HepG2 (cell line): ENCODE data around the gene RAPGEF5. TPM values are rescaled to one million over a fixed set of nuclear protein-coding genes. Genes with fewer than 3 reads are reported as not detected.

ENCODE experiments used
- ATAC-seq: fragments of 200-7000 bp; cut with Tn5 transposase; 3 replicates; pipeline ENCODE4 v1.9.1; 2020; ENCODE audit warnings: mild to moderate bottlenecking, moderate library complexity
- BruUV-seq: library from RNA; stranded (reverse); fragments of 400-500 nt; replicated peaks from 2 replicates; lab custom pipeline; 2021; lab: Mats Ljungman, UMichigan
- CTCF ChIA-PET: fragments of 300-600 bp; formaldehyde crosslinking; extraction: SDS; loops from one replicate; lab custom pipeline; 2021; ENCODE audit warnings: low total read pairs, inconsistent platforms, low intra/inter-chr PET ratio; lab: Yijun Ruan, JAX
- POLR2A ChIA-PET: fragments of 350-600 bp; sonication (Branson Sonifier 250); formaldehyde crosslinking; loops from one replicate; lab custom pipeline; 2020; ENCODE audit warnings: antibody characterized with exemption, inconsistent platforms; lab: Yijun Ruan, JAX
- DNase-seq: peaks from one replicate; pipeline ENCODE4 v3.0.0-alpha.2; 2015; ENCODE audit warnings: low spot score
- FAIRE-seq: peaks from 3 replicates; lab custom pipeline; 2011; peaks lifted over from hg19 to GRCh38; lab: Jason Lieb, UNC
- H2AFZ ChIP-seq: one replicate; pipeline ENCODE4 v1.6.1; 2011; ENCODE audit warnings: low read length, inconsistent platforms
- H3K27ac ChIP-seq: fragments of 300-600 bp; 3 replicates; pipeline ENCODE4 v1.8.0; 2011; ENCODE audit warnings: mixed run types, mild to moderate bottlenecking, mixed read lengths, low read length, inconsistent platforms; ENCODE audit not compliant: insufficient read depth; ENCODE audit errors: extremely low read length
- H3K27me3 ChIP-seq, 2 experiments: fragments of 200-600 bp in 1 of 2; 2 replicates in 1 of 2; 3 replicates in 1 of 2; pipeline versions ENCODE4 v1.6.0 to v1.8.0; 2011; ENCODE audit warnings: low read length in 2 of 2, mild to moderate bottlenecking in 2 of 2, moderate library complexity in 2 of 2, inconsistent platforms in 1 of 2; ENCODE audit not compliant: insufficient read depth in 2 of 2, control insufficient read depth in 1 of 2
- H3K36me3 ChIP-seq, 2 experiments: fragments of 200-600 bp in 1 of 2; replicated peaks in 1 of 2; 2 replicates in 1 of 2; 3 replicates in 1 of 2; pipeline versions ENCODE4 v1.5.1 to v1.8.0; 2011; ENCODE audit warnings: low read length in 2 of 2, inconsistent platforms in 1 of 2; ENCODE audit not compliant: insufficient read depth in 2 of 2, control insufficient read depth in 1 of 2
- H3K4me1 ChIP-seq: 2 replicates; pipeline ENCODE4 v1.5.1; 2012; ENCODE audit warnings: low read length, inconsistent platforms; ENCODE audit not compliant: insufficient read depth
- H3K4me2 ChIP-seq: 2 replicates; pipeline ENCODE4 v1.6.0; 2011; ENCODE audit warnings: low read depth, low read length, inconsistent platforms
- H3K4me3 ChIP-seq, 3 experiments: fragments of 200-600 bp in 1 of 3; sonication (generic), shearing (Covaris generic) in 1 of 3; replicated peaks in 1 of 3; 2 replicates each; pipeline ENCODE4 v1.5.1; 2011 to 2016; ENCODE audit warnings: low read length in 3 of 3, inconsistent platforms in 2 of 3, low read depth in 2 of 3, mild to moderate bottlenecking in 2 of 3, control low read depth in 1 of 3, mixed read lengths in 1 of 3; ENCODE audit not compliant: insufficient read depth in 1 of 3
- H3K79me2 ChIP-seq: one replicate; pipeline ENCODE4 v1.6.1; 2011; ENCODE audit warnings: low read length, inconsistent platforms; ENCODE audit not compliant: insufficient read depth
- H3K9ac ChIP-seq: 2 replicates; pipeline ENCODE4 v1.6.0; 2011; ENCODE audit warnings: mild to moderate bottlenecking, low read depth, low read length, inconsistent platforms; ENCODE audit not compliant: insufficient read depth
- H3K9me3 ChIP-seq: 2 replicates; pipeline ENCODE4 v1.5.1; 2012; ENCODE audit warnings: mild to moderate bottlenecking, low read length
- H4K20me1 ChIP-seq: 2 replicates; pipeline ENCODE4 v1.6.0; 2011; ENCODE audit warnings: inconsistent platforms, mild to moderate bottlenecking, low read length, moderate library complexity; ENCODE audit not compliant: insufficient read depth
- AHDC1 ChIP-seq: sonication (generic); formaldehyde crosslinking; IDR thresholded peaks from 2 replicates; pipeline ENCODE4 v1.5.1; 2020; ENCODE audit warnings: mild to moderate bottlenecking, missing genetic modification reagents, borderline replicate concordance
- ATRX ChIP-seq: sonication (generic); formaldehyde crosslinking; IDR thresholded peaks from 2 replicates; pipeline ENCODE4 v1.4.0; 2020; ENCODE audit warnings: missing genetic modification reagents, borderline replicate concordance
- HOXD1 ChIP-seq: sonication (generic); formaldehyde crosslinking; IDR thresholded peaks from 2 replicates; pipeline ENCODE4 v1.5.0; 2020; ENCODE audit warnings: missing genetic modification reagents
- KDM5B ChIP-seq: sonication (generic); formaldehyde crosslinking; IDR thresholded peaks from 2 replicates; pipeline ENCODE4 v1.4.0; 2020; ENCODE audit warnings: missing genetic modification reagents, mild to moderate bottlenecking, borderline replicate concordance
- SOX13 ChIP-seq, 3 experiments: fragments of 450-650 bp in 1 of 3; sonication (generic) in 1 of 3; formaldehyde crosslinking in 1 of 3; IDR thresholded peaks in 2 of 3; conservative IDR thresholded peaks in 1 of 3; 2 replicates each; pipeline versions ENCODE4 v1.5.0 to v1.6.1; 2016 to 2020; ENCODE audit warnings: antibody characterized with exemption in 1 of 3, mild to moderate bottlenecking in 1 of 3, missing compliant biosample characterization in 1 of 3, missing genetic modification reagents in 1 of 3, moderate library complexity in 1 of 3
- SOX5 ChIP-seq: IDR thresholded peaks from 2 replicates; pipeline ENCODE4 v1.6.1; 2016; ENCODE audit warnings: borderline replicate concordance
- SOX6 ChIP-seq, 2 experiments: fragments of 450-650 bp in 1 of 2; sonication (generic) in 1 of 2; formaldehyde crosslinking in 1 of 2; IDR thresholded peaks; 2 replicates each; pipeline versions ENCODE4 v1.4.0 to v1.6.1; 2017 to 2020; ENCODE audit warnings: antibody characterized with exemption in 1 of 2, mild to moderate bottlenecking in 1 of 2, missing genetic modification reagents in 1 of 2
- ZBTB20 ChIP-seq: sonication (generic); formaldehyde crosslinking; IDR thresholded peaks from 2 replicates; pipeline ENCODE4 v1.8.1; 2023; ENCODE audit warnings: missing genetic modification reagents, low read depth, mild to moderate bottlenecking, borderline replicate concordance
- ZBTB3 ChIP-seq: sonication (generic); formaldehyde crosslinking; IDR thresholded peaks from 2 replicates; pipeline ENCODE4 v1.4.0; 2020; ENCODE audit warnings: low read depth, mild to moderate bottlenecking, moderate library complexity, missing genetic modification reagents, borderline replicate concordance
- ZNF652 ChIP-seq: IDR thresholded peaks from 2 replicates; pipeline ENCODE4 v1.6.1; 2016; ENCODE audit warnings: low read depth, borderline replicate concordance
- ZSCAN20 ChIP-seq: sonication (generic); formaldehyde crosslinking; IDR thresholded peaks from 2 replicates; pipeline ENCODE4 v1.4.0; 2020; ENCODE audit warnings: missing genetic modification reagents, mild to moderate bottlenecking, borderline replicate concordance
- ZSCAN31 ChIP-seq: sonication (generic); formaldehyde crosslinking; IDR thresholded peaks from 2 replicates; pipeline ENCODE4 v1.5.0; 2020; ENCODE audit warnings: low read depth, mild to moderate bottlenecking, missing genetic modification reagents
- WGBS: methylation state at CpG from one replicate; pipeline ENCODE4 v1.1.6; 2017; ENCODE audit warnings: low lambda C conversion rate; 5-methylcytosine and 5-hydroxymethylcytosine counted together
- in situ Hi-C: cut with HindIII; loops from 2 replicates; pipeline ENCODE4 v1.10.0; 2017; ENCODE audit warnings: low pct_unique_long_range_greater_than_20kb; ENCODE audit not compliant: extremely low pct_ligation_motif_present
- intact Hi-C: fragments of 100-400 bp; cut with micrococcal nuclease; formaldehyde crosslinking; loops from one replicate; pipeline ENCODE4 v1.10.0; 2022; ENCODE audit not compliant: unreplicated experiment
- polyA plus RNA-seq, 8 experiments: library from polyadenylated mRNA; depleted of rRNA in 3 of 8; stranded (reverse) in 7 of 8; unstranded in 1 of 8; fragments of >200 nt; fragmentation: Illumina TruSeq in 4 of 8; extraction: Trizol in 4 of 8; gene quantifications; 2 replicates each; pipeline versions ENCODE4 v1.2.1 to v1.2.3, GENCODE V29; 2011 to 2016; ENCODE audit warnings: low read depth in 4 of 8, missing spikeins in 1 of 8, mixed read lengths in 1 of 8; ENCODE audit not compliant: insufficient read depth in 1 of 8
- total RNA-seq, 5 experiments: library from RNA; depleted of rRNA; stranded (reverse); fragments of >200 nt; fragmentation: Illumina TruSeq; extraction: Trizol; gene quantifications; 2 replicates each; pipeline ENCODE4 v1.2.3, GENCODE V29; 2016; ENCODE audit warnings: low read depth in 1 of 5
- TF ChIP-seq, protein P1 (sequence below): sonication (generic); formaldehyde crosslinking; IDR thresholded peaks from 2 replicates; pipeline ENCODE4 v1.5.1; 2020; ENCODE audit warnings: mild to moderate bottlenecking, missing genetic modification reagents, moderate library complexity

The RAPGEF5 gene
- total and polyA plus RNA-seq, 2 of the 13 experiments (the other 11 are each of a cell fraction or from before 2014, with no cell fraction given), result 17.1 to 23.4 TPM

GRCh38 chr7:22333680-22334141 is 23.2 kb downstream of the RAPGEF5 start:
- no peak for ATAC-seq
- BruUV-seq, result no TSS peak
- TF ChIP-seq SOX5 (0 out of 2 replicates have a peak, but pooled peaks have one; percentile 20), ATRX (CRISPR knock-in tag) (no peak), AHDC1 (no peak), ZSCAN31 (CRISPR knock-in tag) (peak; percentile 72; the same call in 1 of the 2 replicates), SOX13 (IDR thresholded peaks at IDR 0.05) (no peak), SOX13 (CRISPR knock-in tag; conservative IDR thresholded peaks at IDR 0.05 in 1 of 2, IDR thresholded peaks at IDR 0.05 in 1 of 2) (peak in 1 of 2 experiments; percentile 37; a peak in 1 of 4 replicates), ZBTB20 (CRISPR knock-in tag) (0 out of 2 replicates have a peak, but pooled peaks have one; percentile 34), ZSCAN20 (CRISPR knock-in tag) (no peak), HOXD1 (CRISPR knock-in tag) (no peak), ZNF652 (no peak), KDM5B (CRISPR knock-in tag) (no peak), ZBTB3 (CRISPR knock-in tag) (no peak), SOX6 (IDR thresholded peaks at IDR 0.05) (no peak), SOX6 (CRISPR knock-in tag; IDR thresholded peaks at IDR 0.05) (peak; percentile 38; the same call in 1 of the 2 replicates)
- TF ChIP-seq, protein P1, sequence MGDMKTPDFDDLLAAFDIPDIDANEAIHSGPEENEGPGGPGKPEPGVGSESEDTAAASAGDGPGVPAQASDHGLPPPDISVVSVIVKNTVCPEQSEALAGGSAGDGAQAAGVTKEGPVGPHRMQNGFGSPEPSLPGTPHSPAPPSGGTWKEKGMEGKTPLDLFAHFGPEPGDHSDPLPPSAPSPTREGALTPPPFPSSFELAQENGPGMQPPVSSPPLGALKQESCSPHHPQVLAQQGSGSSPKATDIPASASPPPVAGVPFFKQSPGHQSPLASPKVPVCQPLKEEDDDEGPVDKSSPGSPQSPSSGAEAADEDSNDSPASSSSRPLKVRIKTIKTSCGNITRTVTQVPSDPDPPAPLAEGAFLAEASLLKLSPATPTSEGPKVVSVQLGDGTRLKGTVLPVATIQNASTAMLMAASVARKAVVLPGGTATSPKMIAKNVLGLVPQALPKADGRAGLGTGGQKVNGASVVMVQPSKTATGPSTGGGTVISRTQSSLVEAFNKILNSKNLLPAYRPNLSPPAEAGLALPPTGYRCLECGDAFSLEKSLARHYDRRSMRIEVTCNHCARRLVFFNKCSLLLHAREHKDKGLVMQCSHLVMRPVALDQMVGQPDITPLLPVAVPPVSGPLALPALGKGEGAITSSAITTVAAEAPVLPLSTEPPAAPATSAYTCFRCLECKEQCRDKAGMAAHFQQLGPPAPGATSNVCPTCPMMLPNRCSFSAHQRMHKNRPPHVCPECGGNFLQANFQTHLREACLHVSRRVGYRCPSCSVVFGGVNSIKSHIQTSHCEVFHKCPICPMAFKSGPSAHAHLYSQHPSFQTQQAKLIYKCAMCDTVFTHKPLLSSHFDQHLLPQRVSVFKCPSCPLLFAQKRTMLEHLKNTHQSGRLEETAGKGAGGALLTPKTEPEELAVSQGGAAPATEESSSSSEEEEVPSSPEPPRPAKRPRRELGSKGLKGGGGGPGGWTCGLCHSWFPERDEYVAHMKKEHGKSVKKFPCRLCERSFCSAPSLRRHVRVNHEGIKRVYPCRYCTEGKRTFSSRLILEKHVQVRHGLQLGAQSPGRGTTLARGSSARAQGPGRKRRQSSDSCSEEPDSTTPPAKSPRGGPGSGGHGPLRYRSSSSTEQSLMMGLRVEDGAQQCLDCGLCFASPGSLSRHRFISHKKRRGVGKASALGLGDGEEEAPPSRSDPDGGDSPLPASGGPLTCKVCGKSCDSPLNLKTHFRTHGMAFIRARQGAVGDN (CRISPR knock-in tag), result peak; percentile 25; the same call in 1 of the 2 replicates

More at GRCh38 chr7:22333680-22334141, 23.2 kb downstream of the RAPGEF5 start:
- H4K20me1 ChIP-seq, result peaks cover 91% of the 10 kb centered on the region
- no peak overlapping the region for H3K4me3 ChIP-seq
- intact Hi-C loops (no loop called here), in situ Hi-C loops (no loop called here)
- no peak overlapping the region for H3K9ac ChIP-seq
- DNase-seq (no peak), FAIRE-seq (no peak)
- 92% methylated on average over 15 of the region's 15 CpGs for WGBS
- no peak overlapping the region for H3K4me2 ChIP-seq
- no peak overlapping the region for H2AFZ ChIP-seq
- CTCF ChIA-PET, result no interaction called here
- H3K79me2 ChIP-seq, result peaks cover 96% of the 10 kb centered on the region
- H3K27me3 ChIP-seq, result no peaks in the 10 kb centered on the region
- H3K36me3 ChIP-seq, result peaks cover 6 to 14% of the 10 kb centered on the region in 2 experiments; a peak in 3 of 5 replicates
- peaks cover 88% of the 10 kb centered on the region for H3K4me1 ChIP-seq
- H3K9me3 ChIP-seq, result no peaks in the 10 kb centered on the region
- no peak overlapping the region for H3K27ac ChIP-seq
- POLR2A ChIA-PET, result interaction anchor here (1.3 kb wide), 1 partner anchor 23 kb away, joined by 3 read pairs; the partner anchor contains the start of gene RAPGEF5
